Heart left ventricle (tissue), 16 donors: ENCODE measurements around the gene WBP2NL. TPM values are rescaled to one million over a fixed set of nuclear protein-coding genes. Genes with fewer than 3 reads are reported as not detected.

Source experiments
- ATAC-seq, 4 donors: fragments of 200-7000 bp; cut with Tn5 transposase; one replicate each; pipeline ENCODE4 v1.9.1; 2020 to 2022; ENCODE audit warnings: moderate library complexity in 4 of 4, mild to moderate bottlenecking in 3 of 4, moderate number of reproducible peaks in 1 of 4
- DNase-seq, 5 donors: peaks; one replicate each; pipeline ENCODE4 v3.0.0-alpha.2; 2020
- H3K27ac ChIP-seq, 12 donors: fragments of 200-600 bp; sonication (generic) in 4 of 12; one replicate each; pipeline versions ENCODE4 v1.5.0 to v1.8.0; 2016 to 2022; ENCODE audit warnings: mild to moderate bottlenecking in 2 of 12
- H3K27me3 ChIP-seq, 9 donors: fragments of 200-600 bp; sonication (generic) in 2 of 9; one replicate each; pipeline versions ENCODE4 v1.5.1 to v1.8.0; 2016 to 2022; ENCODE audit warnings: mild to moderate bottlenecking in 3 of 9
- H3K36me3 ChIP-seq, 9 donors: fragments of 200-600 bp; sonication (generic) in 2 of 9; one replicate each; pipeline versions ENCODE4 v1.5.0 to v1.8.0; 2018 to 2022; ENCODE audit warnings: mild to moderate bottlenecking in 2 of 9
- H3K4me1 ChIP-seq, 12 donors: fragments of 200-600 bp; sonication (generic) in 4 of 12; one replicate each; pipeline versions ENCODE4 v1.5.0 to v1.8.0; 2016 to 2022; ENCODE audit warnings: mild to moderate bottlenecking in 3 of 12
- H3K4me3 ChIP-seq, 12 donors: fragments of 200-600 bp; sonication (generic) in 4 of 12; one replicate each; pipeline versions ENCODE4 v1.5.0 to v1.8.0; 2017 to 2022; ENCODE audit warnings: mild to moderate bottlenecking in 9 of 12, moderate library complexity in 4 of 12
- H3K9me3 ChIP-seq, 12 donors: fragments of 200-600 bp; sonication (generic) in 4 of 12; one replicate each; pipeline versions ENCODE4 v1.5.0 to v1.8.0; 2016 to 2022; ENCODE audit warnings: mild to moderate bottlenecking in 1 of 12
- CTCF ChIP-seq, 12 donors: fragments of 200-600 bp; sonication (generic) in 4 of 12; IDR thresholded peaks; one replicate each; pipeline versions ENCODE4 v1.5.0 to v1.8.0; 2018 to 2022; ENCODE audit warnings: antibody characterized with exemption in 12 of 12, mild to moderate bottlenecking in 5 of 12
- POLR2A ChIP-seq, 2 donors: fragments of 450-650 bp; IDR thresholded peaks; one replicate each; pipeline ENCODE4 v1.6.1; 2017; ENCODE audit warnings: antibody characterized with exemption in 2 of 2, mild to moderate bottlenecking in 2 of 2, moderate library complexity in 2 of 2
- WGBS, 4 donors: extraction: QIAGEN DNeasy Blood & Tissue Kit in 2 of 4; methylation state at CpG; one replicate each; pipeline versions ENCODE4 v1.1.5 to v1.1.7; 2013 to 2018; 5-methylcytosine and 5-hydroxymethylcytosine counted together
- intact Hi-C, 10 donors: fragments of 100-400 bp; cut with DNase I; formaldehyde crosslinking; loops; one replicate each; pipeline versions ENCODE4 v1.11.1 to v1.14.2; 2022
- polyA plus RNA-seq, 2 donors: library from polyadenylated mRNA; stranded (reverse); fragments of 200-250 nt; gene quantifications; one replicate each; pipeline ENCODE4 v1.2.3, GENCODE V29; 2013
- total RNA-seq, 9 donors: library from RNA; depleted of rRNA in 2 of 9; stranded (reverse); fragments of >200 nt in 2 of 9; fragmentation: NEBNext Ultra II Directional in 3 of 9; extraction: Animal tissue kit (Norgen Biotek cat#: 25700) in 3 of 9; gene quantifications; one replicate each; pipeline versions ENCODE4 v1.1.0 to v1.2.4, GENCODE V29; 2016 to 2023
- donor health status: ischemic (EF 13 %, LVEDD 7.1; RV severe dilation, severe dysfunction).
- donor health status: healthy with polysubstance abuse.
- donor health status: DM: no; HTN: yes; CAD: no.
- donor health status: DM: no; HTN: no; CAD: no.
- donor health status: ischemic (EF 25% LVEDD 6.9; RV normal size, moderate dysfunction).
- donor health status: ischemic (EF 25% LVEDD 5.7; RV mildly dilated, moderate dysfunction).
- donor health status: healthy.
- donor health status: DM: yes; HTN: yes; CAD: no.
- donor health status: ischemic (EF 35%, LVEDD 5.7; RV mildly dilated, moderate dysfunction).
- donor health status: nonischemic (EF 11% LVEDD 7.7; RV severe dilation, severe dysfunction).
- donor health status: DM: yes; HTN: yes; CAD: no.
- donor health status: PGD.
- donor health status: ischemic (EF 29% LVEDD 5.4; RV normal size, mild dysfunction).
- donor health status: nonischemic (EF 23%, LVEDD 6.1; RV moderate dilation, normal function).

WBP2NL gene
- total and polyA plus RNA-seq, 11 donors = 0.11 to 1.1 (median 0.38) TPM; not detected in 1

DNA sequence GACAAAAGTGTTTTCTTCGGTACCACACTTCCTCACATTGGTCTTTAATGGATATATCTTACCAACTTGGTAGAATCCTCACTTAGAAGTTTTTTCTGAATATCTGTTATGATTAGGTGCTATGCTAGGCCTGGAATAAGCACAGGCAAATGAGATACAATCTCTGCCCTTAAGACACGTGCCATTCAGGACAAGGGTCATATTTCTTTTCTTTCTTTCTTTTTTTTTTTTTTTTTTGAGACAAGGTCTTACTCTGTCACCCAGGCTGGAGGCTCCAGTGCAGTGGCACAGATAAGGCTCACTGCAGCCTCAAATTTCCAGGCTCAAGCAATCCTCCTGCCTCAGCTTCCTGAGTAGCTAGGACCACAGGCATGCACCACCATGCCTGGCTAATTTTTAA, 23.0 kb downstream of the WBP2NL start:
- Histone ChIP-seq H3K36me3 (no peaks in the 10 kb centered on the region), H3K27me3 (peaks cover 0 to 4% (median 0%) of the 10 kb centered on the region in 9 donors), H3K9me3 (no peaks in the 10 kb centered on the region), H3K4me1 (peaks cover 0 to 7% (median 0%) of the 10 kb centered on the region in 12 donors), H3K4me3 (no peak overlapping the region), H3K27ac (no peak overlapping the region)
- WGBS, 4 donors = 88 to 95% (median 91%) methylated on average over 2 of the region's 2 CpGs
- ATAC-seq = no peak
- intact Hi-C loops = no loop called here
- TF ChIP-seq CTCF (IDR thresholded peaks at IDR 0.05) (no peak), POLR2A (IDR thresholded peaks at IDR 0.05) (no peak)
- DNase-seq = no peak

DNA sequence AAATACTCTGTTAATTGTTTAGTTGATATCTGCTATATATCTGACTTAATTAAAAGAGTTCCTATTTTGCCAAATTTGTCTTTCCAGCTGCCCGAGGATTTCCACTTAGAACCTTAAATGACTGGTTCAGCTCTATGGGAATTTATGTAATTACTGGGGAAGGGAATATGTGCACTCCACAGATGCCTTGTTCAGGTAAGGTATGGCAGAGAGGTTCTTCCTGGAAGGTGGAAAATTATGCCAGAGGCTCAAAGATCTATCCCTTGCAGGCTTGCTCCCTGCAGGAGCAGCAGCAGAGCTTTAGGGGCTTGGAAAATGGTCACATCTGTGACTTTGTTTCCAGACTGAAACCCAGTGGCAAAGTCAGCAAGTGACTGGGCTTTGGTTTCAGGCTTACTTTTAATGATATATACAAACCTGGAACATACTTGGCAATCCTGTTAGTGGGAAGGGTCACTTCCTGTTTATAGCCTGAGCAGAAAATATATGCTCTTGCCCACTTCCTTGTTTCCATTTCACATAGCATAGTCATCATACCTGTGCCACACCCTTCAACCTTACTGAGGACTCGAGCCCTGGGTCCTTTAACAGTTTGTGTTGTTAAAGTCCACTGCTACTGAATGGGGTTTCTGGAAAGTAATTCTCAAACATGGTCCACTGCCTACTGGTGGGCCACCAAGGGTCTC, 23.7 kb downstream of the WBP2NL start:
- Histone ChIP-seq H3K4me3 (no peak overlapping the region), H3K9me3 (no peaks in the 10 kb centered on the region), H3K27me3 (peaks cover 0 to 4% (median 0%) of the 10 kb centered on the region in 9 donors), H3K36me3 (no peaks in the 10 kb centered on the region), H3K4me1 (peaks cover 0 to 7% (median 0%) of the 10 kb centered on the region in 12 donors), H3K27ac (no peak overlapping the region)
- TF ChIP-seq CTCF (IDR thresholded peaks at IDR 0.05) = no peak
- TF ChIP-seq POLR2A (IDR thresholded peaks at IDR 0.05) = no peak
- ATAC-seq = no peak
- 75 to 84% (median 80%) methylated on average over 2 of the region's 2 CpGs for whole genome bisulfite sequencing, 4 donors
- DNase-seq = no peak
- intact Hi-C loops = no loop called here

DNA sequence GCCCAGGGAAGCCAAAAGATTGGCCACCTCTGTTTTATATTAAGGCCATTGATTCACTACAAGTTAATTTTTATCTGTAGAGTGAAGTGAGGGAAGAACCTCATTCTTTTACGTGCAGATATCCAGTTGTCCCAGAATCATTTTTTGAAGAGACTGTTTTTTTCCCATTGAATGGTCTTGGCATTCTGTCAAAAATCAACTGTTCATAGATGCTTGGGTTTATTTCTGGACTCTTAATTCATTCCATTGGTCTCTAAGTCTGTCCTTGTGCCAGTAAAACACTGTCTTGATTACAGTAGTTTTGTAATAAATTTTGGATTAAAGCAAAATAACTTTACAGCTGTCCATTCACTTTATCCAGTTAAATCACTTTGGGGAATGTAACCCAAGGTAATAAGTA, 26.8 kb downstream of the WBP2NL start:
- no peaks in the 10 kb centered on the region for H3K36me3 ChIP-seq

GRCh38 chr22:42026705-42027104, 28.1 kb downstream of the WBP2NL start:
- ATAC-seq (no peak), DNase-seq (no peak)
- H3K4me1 ChIP-seq = peaks cover 0 to 7% (median 0%) of the 10 kb centered on the region in 12 donors
- intact Hi-C loops = no loop called here
- H3K27ac ChIP-seq = no peak overlapping the region
- 76 to 85% (median 82%) methylated on average over 10 of the region's 10 CpGs for WGBS, 4 donors
- TF ChIP-seq CTCF (IDR thresholded peaks at IDR 0.05) = no peak
- no peak for TF ChIP-seq POLR2A (IDR thresholded peaks at IDR 0.05)
- H3K4me3 ChIP-seq = no peak overlapping the region
- H3K36me3 ChIP-seq = no peaks in the 10 kb centered on the region
- H3K27me3 ChIP-seq = no peaks in the 10 kb centered on the region
- no peaks in the 10 kb centered on the region for H3K9me3 ChIP-seq

More for the DNA sequence above, 26.8 kb downstream of the WBP2NL start:
- H3K27ac ChIP-seq = no peak overlapping the region
- H3K4me1 ChIP-seq = peaks cover 0 to 7% (median 0%) of the 10 kb centered on the region in 12 donors
- H3K9me3 ChIP-seq = no peaks in the 10 kb centered on the region
- H3K27me3 ChIP-seq = no peaks in the 10 kb centered on the region
- DNase-seq = no peak
- WGBS, 4 donors = 14 to 28% (median 16%) methylated on average over 1 of the region's 1 CpG
- TF ChIP-seq CTCF (IDR thresholded peaks at IDR 0.05) (no peak), POLR2A (IDR thresholded peaks at IDR 0.05) (no peak)
- no peak for ATAC-seq
- no peak overlapping the region for H3K4me3 ChIP-seq
- intact Hi-C loops = no loop called here
